ENCODE data around the gene PPP1R16B.

The PPP1R16B gene
- 0.23 to 3.1 (median 0.64) reads per million in 18 experiments for total RNA-seq

DNA sequence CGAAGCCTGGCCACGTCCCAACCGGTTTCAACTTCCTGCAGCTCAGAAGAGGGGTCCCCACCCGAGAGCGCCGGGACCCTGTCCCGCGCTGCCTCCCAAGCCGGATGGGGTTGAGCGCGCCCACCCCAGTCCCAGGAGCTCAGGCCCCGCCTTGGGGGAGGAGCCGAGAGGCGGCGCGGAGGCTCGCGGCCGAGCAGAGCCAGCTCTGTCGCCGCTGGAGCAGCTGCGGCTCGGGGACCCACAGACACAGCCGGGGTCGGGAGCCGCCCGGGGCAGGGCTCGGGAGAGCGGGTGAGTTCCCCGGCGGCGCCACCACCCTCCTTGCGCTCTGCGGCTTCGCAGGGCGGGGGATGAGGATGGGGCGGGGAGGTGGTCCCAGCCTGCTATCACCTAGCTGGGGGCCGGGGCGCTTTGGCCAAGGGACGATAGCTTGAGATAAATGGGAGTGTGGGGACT, at the start of gene PPP1R16B:
Gene PPP1R16B, plus strand, starts transcription at position 196 of the 456 bp plus-strand sequence. CDS start 30,229 bp downstream, outside the sequence.
- DNase-seq, result peak in 1 of 2 donors; percentile 24

DNA sequence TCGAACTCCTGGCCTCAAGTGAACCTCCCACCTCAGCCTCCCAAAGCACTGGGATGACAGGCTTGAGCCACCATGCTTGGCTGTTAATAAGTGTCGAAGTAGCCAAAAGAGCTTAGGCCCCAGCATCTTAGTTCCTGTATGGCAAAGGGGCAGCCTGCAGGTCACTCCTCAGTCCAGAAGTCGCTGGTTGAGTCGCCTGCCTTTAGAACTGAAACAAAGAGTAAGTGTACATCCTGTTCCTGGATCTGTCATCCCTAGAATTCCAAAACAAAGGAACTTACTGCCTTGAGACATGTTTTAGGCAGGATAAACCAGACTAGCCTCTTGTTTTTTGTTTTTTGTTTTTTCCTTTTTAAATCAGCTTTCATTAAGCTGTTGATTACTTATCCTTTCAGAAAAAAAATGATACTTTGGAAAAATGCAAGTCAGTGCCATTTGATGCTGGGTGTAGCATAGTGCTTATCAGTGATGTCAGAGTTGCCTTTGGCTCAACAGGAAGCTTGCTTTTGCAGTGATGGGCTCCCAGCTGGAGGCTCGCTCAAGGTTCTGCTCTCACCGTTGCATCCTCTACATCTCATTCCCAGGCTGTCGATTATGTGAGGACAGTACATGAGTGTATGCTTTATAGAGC, 48.2 kb upstream of the PPP1R16B start:
- DNase-seq, result no peak

DNA sequence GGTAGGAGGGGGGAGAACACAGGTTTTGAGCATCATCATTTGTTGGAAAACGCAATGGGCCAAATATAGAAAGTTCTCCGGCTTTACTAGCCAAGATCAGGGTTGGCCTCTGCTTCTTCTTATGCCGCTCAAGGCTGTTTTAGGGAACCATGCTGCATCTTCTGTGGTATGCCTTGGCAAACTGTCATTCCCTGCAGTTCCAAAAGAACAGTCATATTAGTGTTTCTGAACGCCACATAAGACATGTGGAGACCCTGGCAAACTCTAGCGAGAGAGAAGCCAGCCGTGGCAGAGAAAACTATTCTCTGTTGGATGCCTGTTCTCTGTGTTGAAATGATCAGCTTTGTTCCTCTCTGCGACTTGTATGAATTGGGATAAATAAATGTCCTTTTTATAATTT, 46.4 kb upstream of the PPP1R16B start:
- DNase-seq, result no peak

DNA sequence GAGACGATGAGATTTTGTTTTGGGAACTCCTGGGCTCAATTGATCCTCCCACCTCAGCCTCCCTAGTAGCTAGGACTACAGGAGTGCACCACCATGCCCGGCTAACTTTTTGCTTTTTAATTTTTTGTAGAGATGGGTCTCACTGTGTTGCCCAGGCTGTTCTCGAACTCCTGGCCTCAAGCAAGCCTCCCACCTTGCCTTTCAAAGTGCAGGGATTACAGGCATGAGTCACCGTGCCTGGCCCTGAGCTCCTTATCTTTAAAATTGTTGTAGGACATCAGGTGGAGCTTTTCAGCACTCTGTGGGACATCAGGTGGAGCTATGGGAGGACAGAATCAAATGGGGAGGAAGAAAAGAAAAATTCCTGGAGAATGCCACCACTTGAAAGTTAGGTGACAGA, 44.5 kb upstream of the PPP1R16B start:
- DNase-seq, result no peak

DNA sequence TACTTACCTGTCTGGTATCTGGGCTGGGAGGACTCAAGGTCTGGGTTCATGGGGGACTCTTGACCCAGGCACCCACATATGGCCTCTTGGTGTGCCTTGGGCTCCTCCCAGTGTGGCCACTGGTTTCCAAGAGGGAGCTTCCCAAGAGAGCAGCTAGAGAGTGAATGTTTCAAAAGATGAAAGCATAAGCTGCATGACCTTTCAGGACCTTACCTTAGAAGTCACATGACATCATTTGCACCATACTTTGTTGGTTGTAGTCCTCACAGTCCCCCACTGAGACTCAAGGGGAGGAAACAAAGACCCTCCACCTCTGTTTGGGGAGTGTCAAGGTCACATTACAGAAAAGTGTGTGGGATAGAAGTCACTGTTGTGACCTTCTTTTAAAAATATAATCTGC, 43.3 kb upstream of the PPP1R16B start:
- no peak for DNase-seq

DNA sequence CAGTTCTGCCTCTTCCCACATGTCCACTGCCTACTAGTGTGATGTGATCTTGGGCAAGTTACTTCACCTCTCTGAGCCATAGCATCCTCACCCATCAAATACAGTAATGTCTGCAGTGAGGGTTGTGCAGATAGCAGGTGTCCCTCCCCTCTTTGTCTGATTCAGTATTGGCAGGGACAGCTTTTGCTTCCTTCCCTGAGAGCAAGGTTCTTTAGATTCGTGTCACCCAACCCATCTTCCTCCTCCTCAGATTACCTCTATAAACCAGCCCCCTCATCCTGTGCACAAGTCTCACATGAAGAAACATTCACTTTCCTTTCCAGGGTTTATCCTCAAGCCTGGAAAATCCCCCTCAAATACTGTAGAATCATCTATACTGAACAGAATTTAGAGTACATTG, 41.9 kb upstream of the PPP1R16B start:
- DNase-seq, result peak in 1 of 2 donors; percentile 26

DNA sequence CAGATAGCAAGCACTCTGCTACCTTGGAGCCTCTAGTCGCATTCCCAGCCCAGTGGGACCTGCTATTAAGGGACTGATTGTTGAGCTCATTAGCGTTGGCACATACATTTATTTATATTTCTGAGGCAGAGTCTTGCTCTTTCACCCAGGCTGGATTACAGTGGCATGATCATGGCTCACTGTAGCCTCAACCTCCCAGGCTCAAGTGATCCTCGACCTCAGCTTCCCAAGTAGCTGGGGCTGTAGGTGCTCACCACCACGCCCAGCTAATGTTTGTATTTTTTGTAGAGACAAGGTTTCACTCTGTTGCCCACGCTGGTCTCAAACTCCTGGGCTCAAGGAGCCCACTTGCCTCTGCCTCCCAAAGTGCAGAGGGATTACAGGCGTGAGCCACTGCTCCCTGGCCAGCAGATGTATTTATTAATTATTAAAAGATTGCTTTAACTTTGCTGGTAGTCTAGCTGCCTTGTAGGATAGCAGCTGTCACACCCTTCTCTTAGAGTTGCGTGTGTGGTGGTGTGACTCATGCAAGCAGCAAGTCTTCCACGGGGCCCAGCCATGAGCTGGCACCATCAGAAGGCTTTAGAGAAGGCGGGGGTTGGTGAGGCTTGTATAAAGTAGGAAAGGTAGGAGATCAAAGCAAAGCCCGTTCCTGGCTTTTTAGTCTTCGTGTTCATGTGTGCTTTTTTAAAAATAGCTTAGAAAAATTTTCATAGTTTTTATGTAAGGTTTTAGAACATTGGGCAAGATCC, 40.8 kb upstream of the PPP1R16B start:
- DNase-seq, result peak; percentile 34 to 83

DNA sequence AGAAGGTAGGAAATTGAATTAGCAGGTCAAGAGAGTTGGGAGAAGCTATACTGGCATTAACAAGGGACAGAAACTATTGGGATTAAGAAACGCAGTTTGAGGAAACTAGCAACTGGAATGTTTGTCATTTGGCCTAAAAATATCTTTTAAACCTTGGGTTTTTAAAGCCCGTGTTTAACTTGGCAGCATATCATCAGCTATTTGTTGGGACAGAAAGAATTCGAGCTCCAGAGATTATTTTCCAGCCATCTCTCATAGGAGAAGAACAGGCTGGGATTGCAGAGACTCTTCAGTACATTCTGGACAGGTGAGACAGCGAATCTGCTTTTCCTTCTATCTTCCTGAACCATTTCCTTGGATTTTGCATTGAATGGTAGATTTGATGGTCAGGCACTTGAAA, 39.4 kb upstream of the PPP1R16B start:
- no peak for DNase-seq

DNA sequence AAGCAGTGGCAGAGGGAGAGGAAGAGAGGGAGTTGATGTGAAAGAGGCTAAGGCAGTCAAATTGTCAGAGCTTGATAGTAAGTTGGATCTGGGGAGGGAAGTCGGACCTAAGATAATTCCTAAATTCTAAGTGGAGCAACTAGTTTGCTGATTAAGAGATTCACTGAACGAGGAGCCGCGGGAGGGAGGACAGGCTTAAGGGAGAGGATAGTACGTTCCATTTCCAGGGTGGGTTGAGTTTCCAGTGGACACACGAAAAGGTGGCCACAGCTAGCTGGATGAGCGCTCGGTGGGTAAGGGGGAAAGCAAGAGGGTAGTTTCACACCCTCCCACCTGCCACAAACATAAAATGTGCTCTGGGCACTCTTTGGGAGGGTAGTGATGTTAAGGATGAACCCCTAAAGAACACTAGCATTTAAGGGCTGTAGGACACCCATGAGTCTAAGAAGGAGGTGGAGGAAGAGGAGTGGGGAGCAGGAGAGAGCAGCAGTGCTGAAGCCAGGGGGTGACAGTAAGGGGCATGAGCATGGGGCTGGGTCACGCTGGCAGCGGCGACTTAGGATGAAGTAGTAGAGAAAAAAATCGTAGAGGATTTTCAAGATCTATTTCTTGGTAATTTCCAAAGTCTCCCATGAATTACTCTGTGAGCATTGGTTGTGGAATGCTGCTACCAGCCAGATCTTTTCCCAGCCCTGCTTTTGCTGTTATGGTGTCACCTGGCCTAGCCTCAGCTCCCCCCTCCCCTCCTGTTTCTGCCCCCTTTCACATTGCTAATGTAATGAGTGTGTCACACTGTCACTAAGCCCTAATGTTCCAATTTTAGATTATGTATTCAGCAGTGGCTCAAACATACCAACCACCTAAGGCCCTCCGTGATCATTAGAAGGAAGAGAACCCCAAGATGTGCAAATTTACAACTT, 35.9 kb upstream of the PPP1R16B start:
- DNase-seq, result no peak

DNA sequence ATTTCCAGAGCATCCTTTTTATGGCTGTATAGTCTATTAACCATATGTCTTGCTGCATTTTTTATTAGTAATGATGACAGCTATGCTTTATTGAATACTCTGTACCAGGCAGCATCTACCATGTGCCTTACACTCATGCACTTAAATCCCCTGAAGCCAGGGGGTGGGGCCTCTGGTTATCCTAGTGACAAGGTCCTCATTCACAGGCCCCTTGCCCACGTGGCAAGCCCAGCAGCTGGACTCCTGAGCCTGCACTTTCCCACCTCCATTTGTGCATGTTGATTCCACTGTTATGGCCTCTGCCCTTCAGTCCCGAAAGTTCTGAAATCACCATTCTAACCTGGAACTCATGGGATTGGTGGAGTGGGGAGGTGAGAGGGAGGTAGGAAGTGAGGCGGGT, 35.0 kb upstream of the PPP1R16B start:
- no peak for DNase-seq

DNA sequence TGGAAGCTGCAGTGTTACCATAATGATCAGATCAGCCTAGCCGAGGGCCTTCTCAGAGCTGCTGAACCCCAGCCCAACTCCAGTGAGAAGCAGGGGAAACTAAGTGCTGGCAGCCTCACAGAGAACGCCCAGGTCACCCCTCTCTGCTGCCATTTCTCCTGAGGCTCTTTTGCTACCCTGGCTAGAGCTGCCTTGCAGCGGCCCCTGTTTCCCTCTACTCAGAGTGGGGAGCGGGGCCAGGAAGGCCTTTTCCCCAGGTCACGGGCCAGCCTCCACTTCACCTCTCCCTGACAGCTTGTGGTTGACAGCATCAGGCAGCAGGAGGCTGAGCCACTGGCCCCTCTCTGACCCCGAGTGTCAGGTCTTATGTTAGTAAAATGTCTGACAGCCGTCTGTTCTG, 34.5 kb upstream of the PPP1R16B start:
- no peak for DNase-seq

DNA sequence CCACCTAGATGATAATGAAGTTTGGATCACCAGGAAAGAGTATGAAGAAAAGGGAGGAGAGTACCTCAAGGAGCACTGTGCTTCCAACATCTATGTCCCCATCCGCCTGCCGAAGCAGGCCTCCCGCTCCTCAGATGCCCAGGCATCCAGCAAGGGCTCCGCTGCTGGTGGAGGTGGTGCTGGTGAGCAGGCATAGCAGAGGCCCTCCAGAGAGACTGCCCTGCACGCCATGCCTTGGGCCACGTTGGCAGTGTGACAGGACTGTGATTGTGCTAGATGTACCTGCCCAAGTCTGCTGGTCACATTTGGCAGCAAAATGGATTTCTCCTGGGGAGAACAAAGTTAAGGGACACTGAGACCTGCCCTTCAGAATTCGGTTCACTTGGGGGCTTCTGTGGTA, 33.9 kb upstream of the PPP1R16B start:
- DNase-seq, result no peak

DNA sequence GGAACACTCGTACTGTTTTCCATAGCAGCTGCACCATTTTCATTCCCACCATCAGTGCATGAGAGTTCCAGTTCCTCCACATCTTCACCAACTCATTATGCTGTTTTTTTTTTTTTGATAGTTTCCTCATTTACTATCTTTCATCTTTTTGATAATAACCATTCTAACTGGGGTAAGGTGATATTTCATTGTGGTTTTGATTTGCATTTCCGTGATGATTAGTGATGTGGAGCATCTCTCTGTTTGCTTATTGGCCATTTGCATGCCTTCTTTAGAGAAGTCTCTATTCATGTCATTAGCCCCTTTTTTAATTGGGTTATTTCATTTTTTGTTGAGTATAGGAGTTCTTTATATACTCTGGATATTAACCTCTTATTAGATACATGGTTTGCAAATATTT, 31.3 kb upstream of the PPP1R16B start:
- DNase-seq, result no peak

DNA sequence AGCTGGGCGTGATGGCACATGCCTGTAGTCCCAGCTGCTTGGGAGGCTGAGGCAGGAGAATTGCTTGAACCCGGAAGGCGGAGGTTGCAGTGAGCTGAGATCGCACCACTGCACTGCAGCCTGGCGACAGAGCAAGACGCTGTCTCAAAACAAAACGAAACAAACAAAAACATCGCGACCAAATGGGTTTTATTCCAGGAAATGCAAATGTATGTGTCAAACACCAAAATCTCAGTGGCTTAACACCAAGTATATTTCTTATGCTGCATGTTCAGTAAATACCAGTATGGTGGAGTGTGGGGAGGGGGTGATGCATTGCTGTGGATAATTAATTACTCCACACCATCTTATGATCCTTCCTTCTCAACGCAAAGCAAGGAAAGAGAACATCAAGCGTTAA, 29.1 kb upstream of the PPP1R16B start:
- no peak for DNase-seq

DNA sequence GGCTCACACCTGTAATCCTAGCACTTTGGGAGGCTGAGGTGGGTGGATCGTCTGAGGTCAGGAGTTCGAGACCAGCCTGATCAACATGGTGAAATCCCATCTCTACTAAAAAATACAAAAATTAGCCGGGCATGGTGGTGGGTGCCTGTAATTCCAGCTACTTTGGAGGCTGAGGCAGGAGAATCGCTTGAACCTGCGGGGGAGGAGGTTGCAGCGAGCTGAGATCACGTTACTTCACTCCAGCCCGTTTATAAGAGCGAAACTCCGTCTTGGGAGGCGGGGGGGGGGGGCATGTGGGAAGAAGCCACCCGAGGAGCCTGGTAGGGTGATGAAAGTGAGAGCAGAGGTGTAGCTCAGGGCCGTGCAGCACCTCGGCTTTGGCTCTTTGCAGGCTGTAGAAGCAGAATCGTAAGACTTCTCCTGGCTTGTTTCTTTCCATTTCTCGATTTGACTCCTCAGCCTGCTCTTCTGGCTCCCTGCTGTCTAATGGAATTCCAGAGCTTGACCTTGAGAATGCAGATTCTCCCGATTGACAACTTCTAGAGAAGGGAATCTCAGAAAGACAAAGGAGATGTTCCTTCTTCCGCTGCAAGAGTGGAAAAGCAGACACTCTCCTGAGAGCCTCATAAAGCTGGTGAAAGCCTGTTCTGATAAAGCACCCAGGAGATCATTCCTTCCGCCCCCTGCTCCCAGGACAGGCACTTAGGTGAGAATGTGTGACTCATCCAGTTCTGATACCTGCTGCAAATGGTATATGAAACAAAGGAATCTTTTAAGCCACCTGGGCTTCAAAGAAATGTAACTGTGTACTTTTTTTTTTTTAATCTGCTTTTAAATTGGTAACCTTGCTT, 26.0 kb upstream of the PPP1R16B start:
- DNase-seq, result no peak

DNA sequence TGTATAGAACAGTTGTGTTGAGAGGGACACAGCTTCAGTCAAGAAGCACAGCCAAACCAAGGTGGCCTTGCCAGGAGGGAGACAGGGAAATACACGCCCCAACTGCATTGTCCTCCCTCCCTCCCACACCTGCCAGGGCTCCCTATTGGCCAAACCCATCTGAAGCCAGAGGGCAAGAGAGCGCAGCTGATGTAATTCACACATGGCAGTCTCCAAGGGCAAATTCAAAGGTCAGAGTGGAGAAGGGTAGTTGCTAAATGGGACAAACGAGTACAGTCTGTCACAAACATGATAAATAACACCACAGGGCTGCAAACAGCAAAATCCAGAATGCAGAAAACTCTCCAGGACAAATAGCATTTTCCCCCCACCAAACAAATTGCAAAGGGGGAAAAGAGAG, 23.2 kb upstream of the PPP1R16B start:
- DNase-seq, result no peak

DNA sequence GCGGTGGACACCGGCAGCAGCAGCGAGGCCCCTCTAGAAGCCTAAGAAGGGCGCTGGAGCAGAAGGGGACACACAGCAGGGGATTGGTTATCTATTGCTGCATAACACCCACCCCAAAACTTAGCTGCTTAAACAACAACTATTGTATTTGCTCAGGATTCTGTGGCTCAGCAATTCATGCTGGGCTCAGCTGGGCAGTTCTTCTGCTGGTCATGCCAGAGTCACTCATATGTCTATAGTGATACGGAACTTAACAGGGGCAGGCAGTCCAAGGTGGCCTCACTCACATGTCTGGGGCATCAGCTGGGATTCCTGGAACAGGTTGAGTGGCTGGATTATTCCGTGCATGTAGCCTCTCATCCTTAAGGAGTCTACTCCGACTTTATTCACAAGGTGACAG, 17.6 kb upstream of the PPP1R16B start:
- DNase-seq, result no peak

DNA sequence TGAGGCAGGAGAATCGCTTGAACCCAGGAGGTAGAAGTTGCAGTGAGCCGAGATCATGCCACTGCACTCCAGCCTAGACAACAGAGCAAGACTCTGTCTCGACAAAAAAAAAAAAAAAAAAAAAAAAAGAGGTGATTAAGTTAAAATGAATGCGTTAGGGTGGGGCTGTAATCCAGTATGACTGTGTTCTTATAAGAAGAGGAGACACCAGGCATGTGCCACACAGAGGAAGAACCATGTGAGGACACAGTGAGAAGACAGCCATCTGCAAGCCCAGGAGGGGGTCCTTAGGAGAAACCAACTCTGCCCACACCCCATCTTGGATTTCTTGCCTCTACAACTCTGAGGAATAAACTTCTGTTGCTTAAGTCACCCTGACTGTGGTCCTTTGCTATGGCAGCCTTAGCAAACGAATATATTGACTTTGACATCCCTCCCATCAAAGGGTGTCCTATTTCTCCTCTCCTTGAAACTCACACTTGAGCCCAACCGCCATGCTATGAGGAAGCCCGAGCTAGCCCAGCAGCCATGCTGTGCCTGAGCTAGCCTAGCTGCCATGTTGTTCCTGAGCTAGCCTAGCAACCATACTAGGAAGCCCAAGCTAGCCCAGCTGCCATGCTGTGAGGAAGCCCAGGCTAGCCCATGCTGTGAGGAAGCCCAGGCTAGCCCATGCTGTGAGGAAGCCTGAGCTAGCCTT, 15.8 kb upstream of the PPP1R16B start:
- DNase-seq, result no peak

DNA sequence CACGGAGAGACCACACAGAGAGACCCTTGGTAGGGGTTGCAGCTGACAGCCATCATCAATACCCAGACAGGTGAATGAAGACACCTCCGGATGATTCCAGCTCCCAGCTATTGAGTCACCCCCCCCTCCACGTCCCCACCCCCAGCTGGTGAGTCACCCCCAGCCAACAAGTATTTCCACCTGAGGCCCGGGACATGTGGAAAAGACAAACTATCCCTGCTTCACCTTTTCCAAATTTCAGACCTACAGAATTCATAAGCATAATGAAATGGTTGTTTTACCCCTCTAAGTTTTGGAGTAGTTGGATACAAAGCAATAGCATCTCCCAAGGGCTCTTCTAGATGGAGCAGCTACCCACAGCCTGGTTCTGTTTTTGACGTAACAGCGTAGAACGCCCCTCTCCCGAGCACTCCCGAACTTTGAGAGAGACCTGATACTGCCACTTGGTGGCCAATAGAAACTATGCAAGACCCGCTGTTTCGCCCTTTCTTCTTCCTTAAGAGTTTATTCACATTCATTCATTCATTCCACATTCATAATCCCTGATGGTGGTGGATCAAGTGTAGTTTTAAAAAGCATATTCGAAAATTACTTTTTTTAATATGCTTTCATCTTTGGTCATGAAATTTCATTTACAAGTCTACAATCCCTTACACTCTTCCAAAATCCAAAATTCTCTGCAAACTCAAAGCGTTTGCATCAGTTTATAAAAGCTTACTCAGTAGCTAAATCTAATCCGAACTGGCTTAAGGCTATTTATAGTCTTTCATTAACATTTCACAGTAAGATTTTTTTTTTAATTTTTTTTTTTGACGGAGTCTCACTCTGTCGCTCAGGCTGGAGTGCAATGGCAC, 15.1 kb upstream of the PPP1R16B start:
- DNase-seq, result peak in 1 of 2 donors; percentile 42

DNA sequence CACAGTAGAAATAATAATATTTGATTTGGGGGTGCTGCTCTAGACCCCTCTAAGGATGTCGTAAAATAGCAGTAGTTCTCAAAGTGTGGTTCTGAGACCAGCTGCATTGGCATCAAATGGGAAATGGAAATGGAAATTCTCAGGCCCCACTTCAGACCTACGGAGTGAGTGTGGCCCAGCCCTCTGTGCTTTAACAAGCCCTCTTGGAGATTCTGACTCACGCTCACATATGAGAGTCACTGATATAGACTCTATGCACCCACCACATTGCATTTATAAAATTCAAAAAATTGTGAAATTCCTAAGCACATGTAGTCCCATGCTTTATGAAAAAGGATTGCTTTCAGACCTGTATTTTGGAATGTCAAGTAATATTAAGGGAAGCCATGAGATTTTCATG, 14.2 kb upstream of the PPP1R16B start:
- no peak for DNase-seq

DNA sequence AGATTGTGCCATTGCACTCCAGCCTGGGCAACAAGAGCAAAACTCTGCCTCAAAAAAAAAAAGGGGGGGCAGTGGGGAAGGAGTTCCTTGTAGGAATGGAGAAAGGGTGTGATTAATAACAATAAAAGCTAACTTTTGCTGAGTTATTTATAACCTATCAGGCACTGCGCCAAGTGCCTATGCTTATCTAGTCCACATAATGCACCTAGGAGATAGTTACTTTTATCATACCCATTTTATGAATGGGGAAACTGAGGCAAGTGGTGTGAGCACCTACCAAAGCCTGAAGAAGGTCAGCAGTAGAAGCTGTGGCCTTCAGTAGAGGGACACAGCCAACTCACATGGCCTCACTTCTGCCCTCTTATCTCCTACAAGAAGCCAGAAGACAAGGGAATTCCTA, 13.6 kb upstream of the PPP1R16B start:
- no peak for DNase-seq

Measured in inflammatory macrophage (primary cell).